Loucy (cell line): ENCODE measurements around the gene BCL11A.

Source experiments
- H2AFZ ChIP-seq: fragments of 200-600 bp; sonication (generic); 2 replicates; pipeline ENCODE4 v1.6.0; 2016; ENCODE audit warnings: antibody characterized with exemption, mild to moderate bottlenecking, low read length, moderate library complexity
- H3F3A ChIP-seq: fragments of 200-600 bp; 2 replicates; pipeline ENCODE4 v1.6.0; 2016; ENCODE audit warnings: antibody characterized with exemption, low read depth, mild to moderate bottlenecking
- H3K27me3 ChIP-seq: fragments of 200-600 bp; sonication (generic); 2 replicates; pipeline ENCODE4 v1.6.1; 2014; ENCODE audit warnings: low read length, mild to moderate bottlenecking; ENCODE audit not compliant: insufficient read depth, poor library complexity, severe bottlenecking
- H3K36me3 ChIP-seq: fragments of 200-600 bp; sonication (generic); 2 replicates; pipeline ENCODE4 v1.6.1; 2016; ENCODE audit warnings: low read length; ENCODE audit not compliant: insufficient read depth
- H3K4me1 ChIP-seq: fragments of 200-600 bp; sonication (generic); 2 replicates; pipeline ENCODE4 v1.5.1; 2014; ENCODE audit warnings: low read length, mild to moderate bottlenecking; ENCODE audit not compliant: insufficient read depth, poor library complexity, severe bottlenecking
- H3K4me2 ChIP-seq: fragments of 200-600 bp; sonication (generic); 2 replicates; pipeline ENCODE4 v1.6.0; 2014; ENCODE audit warnings: antibody characterized with exemption, low read length, low read depth, mild to moderate bottlenecking; ENCODE audit not compliant: poor library complexity, severe bottlenecking
- H3K4me3 ChIP-seq: fragments of 200-600 bp; sonication (generic); 2 replicates; pipeline ENCODE4 v1.5.1; 2014; ENCODE audit warnings: low read length, mild to moderate bottlenecking, mixed read lengths; ENCODE audit not compliant: poor library complexity, severe bottlenecking
- H3K79me2 ChIP-seq: fragments of 200-600 bp; sonication (generic); 2 replicates; pipeline ENCODE4 v1.6.1; 2014; ENCODE audit warnings: low read length; ENCODE audit not compliant: insufficient read depth
- H3K9ac ChIP-seq: fragments of 200-600 bp; sonication (generic); 2 replicates; pipeline ENCODE4 v1.6.0; 2014; ENCODE audit warnings: mild to moderate bottlenecking, low read depth, low read length, moderate library complexity; ENCODE audit not compliant: poor library complexity, severe bottlenecking
- H3K9me2 ChIP-seq: fragments of 200-600 bp; sonication (generic); replicated peaks from 2 replicates; pipeline ENCODE4 v1.6.1; 2016; ENCODE audit warnings: low read depth, low read length, mixed read lengths
- H3K9me3 ChIP-seq: fragments of 200-600 bp; sonication (generic); 2 replicates; pipeline ENCODE4 v1.6.1; 2014; ENCODE audit warnings: mild to moderate bottlenecking, antibody characterized with exemption, low read length, low read depth; ENCODE audit not compliant: insufficient read depth
- H4K20me1 ChIP-seq: fragments of 200-600 bp; sonication (generic); 2 replicates; pipeline ENCODE4 v1.6.0; 2014; ENCODE audit warnings: antibody characterized with exemption, low read length, mild to moderate bottlenecking; ENCODE audit not compliant: insufficient read depth, poor library complexity, severe bottlenecking
- CTCF ChIP-seq: fragments of 200-600 bp; sonication (generic); conservative IDR thresholded peaks from 2 replicates; pipeline ENCODE4 v1.5.1; 2014; ENCODE audit warnings: mild to moderate bottlenecking, antibody characterized with exemption, low read length
- EZH2phosphoT487 ChIP-seq: fragments of 200-600 bp; IDR thresholded peaks from 2 replicates; pipeline ENCODE4 v1.6.1; 2018; ENCODE audit warnings: antibody characterized with exemption, mild to moderate bottlenecking, moderate library complexity, borderline replicate concordance

BCL11A gene

DNA sequence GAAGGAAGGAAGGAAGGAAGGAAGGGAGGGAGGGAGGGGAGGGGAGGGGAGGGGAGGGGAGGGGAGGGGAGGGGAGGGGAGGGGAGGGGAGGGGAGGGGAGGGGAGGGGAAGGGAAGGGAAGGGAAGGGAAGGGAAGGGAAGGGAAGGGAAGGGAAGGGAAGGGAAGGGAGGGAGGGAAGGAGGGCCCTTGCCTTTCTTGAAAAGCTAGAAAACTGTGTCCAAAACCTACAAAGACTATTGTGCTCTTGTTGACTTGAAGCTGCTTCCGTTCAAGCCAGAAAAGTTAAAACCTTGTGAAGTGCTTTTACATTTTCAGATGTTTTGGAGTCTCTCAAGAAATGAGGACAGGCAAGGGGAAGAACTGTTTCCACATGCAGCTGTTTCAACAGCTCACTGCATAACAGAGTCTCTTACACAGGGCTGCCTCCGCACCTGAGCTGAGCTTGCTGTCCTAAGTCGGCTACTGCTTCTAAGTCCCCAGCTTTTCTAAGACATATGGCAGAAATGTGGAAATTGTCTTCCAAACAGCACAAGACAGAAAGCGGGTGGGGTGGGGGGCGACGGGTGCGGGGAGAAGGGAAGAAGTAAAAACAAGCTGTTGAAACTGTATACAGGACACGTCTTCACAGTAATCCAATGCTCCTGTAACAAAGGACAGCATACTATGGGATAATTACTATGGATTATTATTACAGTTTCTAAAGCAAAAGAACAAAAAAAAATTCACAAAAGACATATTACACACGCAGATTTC, 46.1 kb downstream of the BCL11A start:
- H2AFZ ChIP-seq = no peak overlapping the region
- H3K4me3 ChIP-seq = no peak overlapping the region
- no peak overlapping the region for H3K4me2 ChIP-seq
- no peaks in the 10 kb centered on the region for H3K4me1 ChIP-seq
- H3K9me2 ChIP-seq = no peaks in the 10 kb centered on the region
- H3K79me2 ChIP-seq = peaks cover 44% of the 10 kb centered on the region; the same call in 1 of the 2 replicates
- no peaks in the 10 kb centered on the region for H3K9me3 ChIP-seq
- TF ChIP-seq CTCF (no peak), EZH2phosphoT487 (no peak)
- H3K9ac ChIP-seq = no peak overlapping the region
- peaks cover 2% of the 10 kb centered on the region for H4K20me1 ChIP-seq
- no peaks in the 10 kb centered on the region for H3K27me3 ChIP-seq
- H3F3A ChIP-seq = no peaks in the 10 kb centered on the region
- peaks cover 9% of the 10 kb centered on the region; the same call in 1 of the 2 replicates for H3K36me3 ChIP-seq

DNA sequence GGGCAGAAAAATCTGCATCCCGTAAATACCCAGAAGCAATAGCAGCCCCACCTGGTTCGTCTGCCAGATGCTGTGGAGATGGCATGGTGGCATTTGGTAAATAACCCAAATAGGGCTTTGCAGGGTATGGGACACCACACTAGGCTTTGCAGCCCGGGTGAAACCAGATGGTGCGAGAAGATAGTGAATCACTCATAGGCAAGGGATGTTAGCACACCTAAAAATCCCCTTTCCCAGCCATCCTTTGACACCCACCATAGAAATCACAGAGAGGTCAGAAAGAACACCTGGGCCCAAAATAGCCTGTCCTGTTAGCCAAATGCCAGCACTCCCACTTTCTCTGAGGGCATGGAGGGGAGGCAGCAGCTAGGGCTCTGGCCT, 47.6 kb downstream of the BCL11A start:
- Histone ChIP-seq H3K4me2 (no peak overlapping the region), H3K36me3 (peaks cover 11% of the 10 kb centered on the region; the same call in 1 of the 2 replicates), H2AFZ (no peak overlapping the region), H3K9me2 (no peaks in the 10 kb centered on the region), H3K4me3 (no peak overlapping the region), H3F3A (no peaks in the 10 kb centered on the region), H4K20me1 (peaks cover 2% of the 10 kb centered on the region), H3K9me3 (no peaks in the 10 kb centered on the region), H3K27me3 (no peaks in the 10 kb centered on the region), H3K79me2 (peaks cover 44% of the 10 kb centered on the region; the same call in 1 of the 2 replicates), H3K9ac (no peak overlapping the region), H3K4me1 (no peaks in the 10 kb centered on the region)
- TF ChIP-seq EZH2phosphoT487 = no peak
- TF ChIP-seq CTCF = no peak

DNA sequence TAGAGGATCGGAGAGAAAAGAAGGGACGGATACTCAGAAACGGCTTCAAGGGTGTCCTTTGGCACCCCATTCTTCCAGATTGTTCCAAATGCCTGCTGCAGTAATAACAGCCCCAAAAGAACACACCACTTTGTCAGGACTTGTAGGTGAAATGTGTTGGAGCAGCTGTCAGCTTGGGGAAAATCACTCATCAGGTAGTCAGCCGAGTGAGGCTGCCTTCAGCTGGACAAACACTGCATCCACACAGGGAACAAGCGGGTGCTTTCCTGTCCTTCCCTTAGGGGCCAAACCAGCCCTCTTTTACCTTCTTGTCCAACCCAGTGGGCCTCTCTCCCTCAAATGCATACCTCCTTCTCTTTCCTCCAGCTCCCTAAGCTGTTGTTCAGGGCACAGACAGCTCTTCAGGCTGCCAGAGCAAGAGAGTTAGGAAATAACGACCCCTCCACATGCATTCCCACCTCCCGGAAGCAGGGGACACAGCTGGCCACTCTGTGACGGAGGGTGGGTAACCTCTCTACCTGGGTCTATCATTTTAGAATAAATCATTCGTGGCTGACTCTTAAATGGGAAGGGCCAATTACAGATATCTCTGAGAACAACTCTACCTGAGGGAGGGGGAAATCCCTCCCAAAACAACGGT, 48.1 kb downstream of the BCL11A start:
- H3K4me2 ChIP-seq = no peak overlapping the region

More for the DNA sequence above, 48.1 kb downstream of the BCL11A start:
- TF ChIP-seq CTCF = no peak
- no peak for TF ChIP-seq EZH2phosphoT487
- Histone ChIP-seq H3K9ac (no peak overlapping the region), H2AFZ (no peak overlapping the region), H3K27me3 (no peaks in the 10 kb centered on the region), H4K20me1 (peaks cover 2% of the 10 kb centered on the region), H3K79me2 (peaks cover 44% of the 10 kb centered on the region; the same call in 1 of the 2 replicates), H3K4me3 (no peak overlapping the region), H3K4me1 (no peaks in the 10 kb centered on the region), H3K9me3 (no peaks in the 10 kb centered on the region), H3K9me2 (no peaks in the 10 kb centered on the region), H3K36me3 (peaks cover 11% of the 10 kb centered on the region; the same call in 1 of the 2 replicates), H3F3A (no peaks in the 10 kb centered on the region)
